MM.1S (cell line): ENCODE results near the gene DRD3.

Experiments
- DNase-seq: peaks from one replicate; pipeline ENCODE4 v3.0.0-alpha.2; 2015
- H2AFZ ChIP-seq: fragments of 300-600 bp; sonication (generic); 2 replicates; pipeline ENCODE4 v1.6.0; 2016; ENCODE audit warnings: antibody characterized with exemption, low read length
- H3F3A ChIP-seq: fragments of 300-600 bp; sonication (generic); 2 replicates; pipeline ENCODE4 v1.6.1; 2016; ENCODE audit warnings: mild to moderate bottlenecking, antibody characterized with exemption, low read length, moderate library complexity, mixed read lengths; ENCODE audit not compliant: insufficient read depth
- H3K27ac ChIP-seq: fragments of 300-600 bp; sonication (generic); 2 replicates; pipeline ENCODE4 v1.5.1; 2016; ENCODE audit warnings: mild to moderate bottlenecking, low read length
- H3K27me3 ChIP-seq: fragments of 300-600 bp; sonication (generic); replicated peaks from 2 replicates; pipeline ENCODE4 v1.6.0; 2016; ENCODE audit warnings: low read length; ENCODE audit not compliant: insufficient read depth
- H3K36me3 ChIP-seq: fragments of 300-600 bp; sonication (generic); replicated peaks from 2 replicates; pipeline ENCODE4 v1.6.1; 2016; ENCODE audit warnings: mild to moderate bottlenecking, low read length, mixed read lengths; ENCODE audit not compliant: insufficient read depth
- H3K4me1 ChIP-seq: fragments of 300-600 bp; sonication (generic); 2 replicates; pipeline ENCODE4 v1.6.1; 2016; ENCODE audit warnings: low read length, mixed read lengths
- H3K4me2 ChIP-seq: fragments of 300-600 bp; sonication (generic); 2 replicates; pipeline ENCODE4 v1.6.0; 2016; ENCODE audit warnings: low read depth, low read length
- H3K4me3 ChIP-seq: fragments of 300-600 bp; sonication (generic); 2 replicates; pipeline ENCODE4 v1.5.1; 2016; ENCODE audit warnings: low read length, mixed read lengths
- H3K79me2 ChIP-seq: fragments of 300-600 bp; sonication (generic); 2 replicates; pipeline ENCODE4 v1.6.1; 2016; ENCODE audit warnings: mixed run types, low read length, mixed read lengths
- H3K9ac ChIP-seq: fragments of 300-600 bp; sonication (generic); 2 replicates; pipeline ENCODE4 v1.6.1; 2016; ENCODE audit warnings: low read length, mixed read lengths
- H3K9me2 ChIP-seq: fragments of 300-600 bp; sonication (generic); replicated peaks from 2 replicates; pipeline ENCODE4 v1.6.1; 2016; ENCODE audit warnings: mild to moderate bottlenecking, low read length, mixed read lengths; ENCODE audit not compliant: insufficient read depth
- H3K9me3 ChIP-seq: fragments of 300-600 bp; sonication (generic); replicated peaks from 2 replicates; pipeline ENCODE4 v1.6.1; 2016; ENCODE audit warnings: mild to moderate bottlenecking, low read length, mixed read lengths; ENCODE audit not compliant: insufficient read depth
- H4K20me1 ChIP-seq: fragments of 300-600 bp; sonication (generic); 2 replicates; pipeline ENCODE4 v1.6.1; 2016; ENCODE audit warnings: mild to moderate bottlenecking, low read length, moderate library complexity, mixed read lengths; ENCODE audit not compliant: insufficient read depth
- EZH2 ChIP-seq: fragments of 300-600 bp; sonication (generic); optimal IDR thresholded peaks from 2 replicates; pipeline ENCODE3; 2017; ENCODE audit warnings: low read depth, mild to moderate bottlenecking, antibody characterized with exemption, low read length, mixed read lengths
- EZH2phosphoT487 ChIP-seq: fragments of 300-600 bp; sonication (generic); IDR thresholded peaks from 2 replicates; pipeline ENCODE4 v1.6.1; 2018; ENCODE audit warnings: antibody characterized with exemption, low read length
- TF ChIP-seq, protein P1 (sequence below): fragments of 300-600 bp; sonication (generic); IDR thresholded peaks from 2 replicates; pipeline ENCODE4 v1.5.1; 2016; ENCODE audit warnings: antibody characterized with exemption, low read length, mixed read lengths

DRD3 gene

GRCh38 chr3:114086356-114086755 is 92.5 kb downstream of the DRD3 start:
- DNase-seq = no peak
- Histone ChIP-seq H3K9me3 (no peaks in the 10 kb centered on the region), H3K9me2 (no peaks in the 10 kb centered on the region), H3F3A (no peaks in the 10 kb centered on the region), H3K36me3 (peaks cover 8% of the 10 kb centered on the region), H3K79me2 (no peaks in the 10 kb centered on the region), H4K20me1 (no peaks in the 10 kb centered on the region), H3K4me2 (no peak overlapping the region), H2AFZ (no peak overlapping the region), H3K4me1 (no peaks in the 10 kb centered on the region), H3K27me3 (no peaks in the 10 kb centered on the region), H3K27ac (no peak overlapping the region), H3K9ac (no peak overlapping the region), H3K4me3 (no peak overlapping the region)
- no peak for TF ChIP-seq EZH2
- no peak for TF ChIP-seq EZH2phosphoT487
- TF ChIP-seq, protein P1, sequence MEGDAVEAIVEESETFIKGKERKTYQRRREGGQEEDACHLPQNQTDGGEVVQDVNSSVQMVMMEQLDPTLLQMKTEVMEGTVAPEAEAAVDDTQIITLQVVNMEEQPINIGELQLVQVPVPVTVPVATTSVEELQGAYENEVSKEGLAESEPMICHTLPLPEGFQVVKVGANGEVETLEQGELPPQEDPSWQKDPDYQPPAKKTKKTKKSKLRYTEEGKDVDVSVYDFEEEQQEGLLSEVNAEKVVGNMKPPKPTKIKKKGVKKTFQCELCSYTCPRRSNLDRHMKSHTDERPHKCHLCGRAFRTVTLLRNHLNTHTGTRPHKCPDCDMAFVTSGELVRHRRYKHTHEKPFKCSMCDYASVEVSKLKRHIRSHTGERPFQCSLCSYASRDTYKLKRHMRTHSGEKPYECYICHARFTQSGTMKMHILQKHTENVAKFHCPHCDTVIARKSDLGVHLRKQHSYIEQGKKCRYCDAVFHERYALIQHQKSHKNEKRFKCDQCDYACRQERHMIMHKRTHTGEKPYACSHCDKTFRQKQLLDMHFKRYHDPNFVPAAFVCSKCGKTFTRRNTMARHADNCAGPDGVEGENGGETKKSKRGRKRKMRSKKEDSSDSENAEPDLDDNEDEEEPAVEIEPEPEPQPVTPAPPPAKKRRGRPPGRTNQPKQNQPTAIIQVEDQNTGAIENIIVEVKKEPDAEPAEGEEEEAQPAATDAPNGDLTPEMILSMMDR = no peak

DNA sequence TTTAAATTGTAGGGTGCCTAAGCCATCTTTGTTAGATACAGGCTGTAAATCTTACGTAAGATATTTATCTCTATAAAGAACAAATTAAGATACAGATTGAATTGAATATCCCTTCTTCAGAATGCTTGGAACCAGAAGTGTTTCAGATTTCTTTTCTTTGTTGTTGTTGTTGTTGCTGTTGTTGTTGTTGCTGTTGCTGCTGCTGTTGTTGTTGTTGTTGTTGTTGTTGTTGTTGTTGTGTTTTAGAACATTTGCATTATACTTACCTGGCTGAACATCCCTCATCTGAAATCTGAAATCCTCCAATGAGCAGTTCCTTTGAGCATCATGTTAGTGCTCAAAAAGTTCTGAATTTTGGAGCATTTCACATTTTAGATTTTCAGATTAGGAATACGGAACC is 95.7 kb downstream of the DRD3 start:
- peaks cover 12% of the 10 kb centered on the region for H3K36me3 ChIP-seq
- H3K79me2 ChIP-seq = no peaks in the 10 kb centered on the region
- H3K4me2 ChIP-seq = no peak overlapping the region
- H3K9me3 ChIP-seq = no peaks in the 10 kb centered on the region
- no peak overlapping the region for H2AFZ ChIP-seq
- H3K9me2 ChIP-seq = no peaks in the 10 kb centered on the region
- no peaks in the 10 kb centered on the region for H3F3A ChIP-seq
- TF ChIP-seq, protein P1 = no peak
- no peak for TF ChIP-seq EZH2
- H4K20me1 ChIP-seq = no peaks in the 10 kb centered on the region
- H3K4me3 ChIP-seq = no peak overlapping the region
- no peak for DNase-seq
- no peaks in the 10 kb centered on the region for H3K4me1 ChIP-seq
- H3K27me3 ChIP-seq = no peaks in the 10 kb centered on the region
- H3K27ac ChIP-seq = no peak overlapping the region
- no peak overlapping the region for H3K9ac ChIP-seq

DNA sequence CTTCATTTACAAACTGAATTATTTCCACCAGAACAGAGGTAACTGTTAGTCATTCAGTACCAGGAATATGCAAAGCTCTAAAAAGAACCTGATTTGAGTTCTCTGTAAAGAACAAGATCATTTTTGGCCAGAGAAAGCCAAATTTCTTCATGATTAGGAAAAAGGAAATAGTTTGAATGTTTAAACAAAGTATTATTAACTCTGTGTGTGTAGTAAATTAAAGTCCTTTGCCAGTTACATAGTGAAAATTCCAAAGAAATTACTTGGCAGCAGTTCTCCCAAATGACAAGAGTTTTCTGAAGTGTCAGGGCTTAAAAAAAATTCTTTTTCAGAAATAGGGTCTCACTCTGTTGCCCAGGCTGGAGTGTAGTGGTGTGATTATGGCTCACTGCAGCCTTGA is 97.8 kb downstream of the DRD3 start:
- DNase-seq = no peak
- H3K36me3 ChIP-seq = peaks cover 15% of the 10 kb centered on the region; the same call in 1 of the 2 replicates

More for the DNA sequence above, 97.8 kb downstream of the DRD3 start:
- Histone ChIP-seq H3K9ac (no peak overlapping the region), H3K9me2 (no peaks in the 10 kb centered on the region), H4K20me1 (no peaks in the 10 kb centered on the region), H3K79me2 (no peaks in the 10 kb centered on the region), H3K9me3 (no peaks in the 10 kb centered on the region), H2AFZ (no peak overlapping the region), H3K27ac (no peak overlapping the region), H3K4me2 (no peak overlapping the region), H3K27me3 (no peaks in the 10 kb centered on the region), H3F3A (no peaks in the 10 kb centered on the region), H3K4me1 (no peaks in the 10 kb centered on the region), H3K4me3 (no peak overlapping the region)
- TF ChIP-seq EZH2 = no peak
- TF ChIP-seq EZH2phosphoT487 = no peak
- TF ChIP-seq, protein P1 = no peak
